Measurements from ENCODE around the gene FTMT.
"Not testable (repeated sequence)": the region's sequence is repeated elsewhere in the genome, so short reads cannot be mapped to it uniquely, and the experiment has no call there.

The FTMT gene

DNA sequence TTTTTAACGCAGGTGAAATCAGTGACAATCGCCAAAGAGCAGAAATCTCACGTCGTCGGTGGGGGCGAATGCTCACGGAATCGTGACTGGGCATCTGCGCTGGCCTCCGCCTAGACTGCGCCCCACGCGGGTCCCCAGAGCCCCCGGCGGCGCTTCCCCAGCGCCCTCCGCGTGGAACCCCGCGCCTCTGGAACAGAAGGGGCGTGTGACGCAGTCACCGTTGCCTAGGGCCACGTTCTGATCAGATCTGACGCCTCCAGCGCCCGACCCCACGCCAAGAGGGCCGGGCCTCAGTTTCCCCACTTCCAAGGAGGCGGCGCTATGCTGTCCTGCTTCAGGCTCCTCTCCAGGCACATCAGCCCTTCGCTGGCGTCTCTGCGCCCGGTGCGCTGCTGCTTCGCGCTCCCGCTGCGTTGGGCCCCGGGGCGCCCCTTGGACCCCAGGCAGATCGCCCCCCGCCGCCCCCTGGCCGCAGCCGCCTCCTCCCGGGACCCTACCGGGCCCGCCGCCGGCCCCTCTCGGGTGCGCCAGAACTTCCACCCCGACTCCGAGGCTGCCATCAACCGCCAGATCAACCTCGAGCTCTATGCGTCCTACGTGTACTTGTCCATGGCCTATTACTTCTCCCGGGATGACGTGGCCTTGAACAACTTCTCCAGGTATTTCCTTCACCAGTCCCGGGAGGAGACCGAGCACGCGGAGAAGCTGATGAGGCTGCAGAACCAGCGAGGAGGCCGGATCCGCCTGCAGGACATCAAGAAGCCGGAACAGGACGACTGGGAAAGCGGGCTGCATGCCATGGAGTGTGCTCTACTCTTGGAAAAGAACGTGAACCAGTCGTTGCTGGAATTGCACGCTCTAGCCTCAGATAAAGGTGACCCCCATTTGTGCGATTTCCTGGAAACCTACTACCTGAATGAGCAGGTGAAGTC lies at the start of gene FTMT:
TSS of gene FTMT (plus strand) at position 240 of the 932 bp plus-strand sequence. CDS start at position 322, 82 bp downstream.
- no peak for FAIRE-seq

DNA sequence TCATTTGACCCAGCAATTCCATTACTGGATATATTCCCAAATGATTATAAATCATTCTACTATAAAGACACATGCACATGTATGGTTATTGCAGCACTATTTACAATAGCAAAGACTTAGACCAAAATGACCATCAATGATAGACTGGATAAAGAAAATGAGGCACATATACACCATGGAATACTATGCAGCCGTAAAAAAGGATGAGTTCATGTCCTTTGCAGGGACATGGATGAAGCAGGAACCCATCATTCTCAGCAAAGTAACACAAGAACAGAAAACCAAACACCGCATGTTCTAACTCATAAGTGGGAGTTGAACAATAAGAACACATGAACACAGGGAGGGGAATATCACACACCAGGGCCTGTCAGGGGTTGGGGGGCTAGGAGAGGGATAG lies 46.4 kb upstream of the FTMT start:
- DNase-seq (ENCODE audit: low spot score); FAIRE-seq: not testable (repeated sequence)

More for the DNA sequence above, at the start of gene FTMT:
- no peak for DNase-seq (ENCODE audit: low spot score)

DNA sequence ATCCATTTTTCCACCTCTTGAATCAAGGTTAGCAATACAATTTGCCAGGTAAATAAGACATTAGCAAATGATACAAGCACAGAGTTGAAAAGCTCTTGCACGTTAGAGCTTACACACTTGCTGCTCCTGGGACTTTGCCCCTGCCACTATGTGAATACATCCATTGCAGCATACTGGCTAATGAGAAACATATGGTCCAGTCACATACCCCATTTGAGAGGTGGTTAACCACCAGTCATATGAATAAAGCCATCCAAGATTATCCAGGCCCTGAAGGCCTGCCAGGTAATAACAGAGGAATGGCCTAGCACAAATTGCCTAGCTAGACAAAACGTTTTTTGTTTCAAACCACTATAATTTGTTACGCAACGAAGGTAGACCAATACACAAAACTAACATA lies 45.8 kb upstream of the FTMT start:
- no peak for FAIRE-seq
- no peak for DNase-seq (ENCODE audit: low spot score)

DNA sequence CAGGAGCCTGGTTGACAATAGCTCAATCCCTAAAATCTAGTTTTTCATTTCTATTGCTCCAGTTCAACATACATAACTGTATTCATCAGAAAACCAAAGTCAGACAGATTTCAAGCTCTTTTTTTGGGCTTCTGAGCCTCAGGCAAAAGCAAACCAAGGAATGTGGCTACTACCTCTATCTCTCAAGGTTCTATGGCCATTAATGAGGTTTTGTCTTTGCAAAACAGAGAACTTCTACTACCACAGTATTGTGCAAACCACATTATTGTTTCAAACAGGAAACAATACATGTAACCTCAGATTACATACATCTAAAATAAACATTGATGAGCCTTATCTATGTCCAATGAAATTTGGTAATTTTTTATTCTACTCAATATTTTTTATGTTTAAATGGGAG lies 35.5 kb upstream of the FTMT start:
- FAIRE-seq (no peak), DNase-seq (ENCODE audit: low spot score) (no peak)

DNA sequence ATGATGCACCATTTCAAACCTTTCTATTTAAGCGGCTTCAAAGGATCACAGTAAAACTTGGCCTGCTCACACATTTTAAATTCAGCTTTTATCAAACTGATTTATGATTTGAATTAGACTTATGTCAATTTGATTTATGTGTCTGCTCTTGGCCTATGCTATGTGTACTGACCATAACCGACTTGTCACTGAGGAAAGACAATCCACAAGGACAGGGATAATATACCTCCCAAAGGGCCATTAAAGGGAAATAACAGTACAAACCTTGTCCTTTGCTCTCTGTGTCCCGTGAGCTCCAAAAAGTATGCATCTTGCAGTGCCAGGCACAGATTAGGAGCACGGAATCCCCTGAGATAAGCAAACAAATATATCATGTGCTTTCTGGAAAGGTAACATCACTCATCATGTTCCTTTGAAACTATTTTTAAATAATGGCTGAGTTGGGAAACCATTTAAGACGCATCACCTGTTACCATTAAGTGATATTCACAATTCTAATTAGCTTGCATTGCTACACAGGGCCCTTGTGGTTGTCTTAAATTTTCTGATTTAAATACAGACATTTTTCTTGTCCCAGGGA lies 31.9 kb upstream of the FTMT start:
- DNase-seq (ENCODE audit: low spot score): no peak
- FAIRE-seq: no peak

DNA sequence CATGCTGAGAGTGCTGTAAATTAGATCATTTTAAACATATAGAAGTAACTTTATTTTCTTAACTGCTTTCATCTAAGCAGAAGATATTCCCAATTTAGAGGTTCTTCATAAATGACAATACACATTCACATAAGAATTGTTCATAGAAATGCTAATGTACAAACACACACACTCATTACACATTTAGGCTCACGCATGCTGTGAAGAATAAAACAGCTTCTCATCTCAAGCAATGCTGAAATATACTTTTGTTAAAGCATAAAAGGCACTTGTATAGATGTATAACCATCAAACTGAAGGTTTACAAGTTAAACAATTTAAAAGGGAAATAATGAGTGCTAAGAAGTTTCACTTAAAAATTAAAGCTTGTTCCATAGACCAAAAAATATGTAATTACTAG lies 18.1 kb upstream of the FTMT start:
- DNase-seq (ENCODE audit: low spot score): no peak
- FAIRE-seq: no peak

DNA sequence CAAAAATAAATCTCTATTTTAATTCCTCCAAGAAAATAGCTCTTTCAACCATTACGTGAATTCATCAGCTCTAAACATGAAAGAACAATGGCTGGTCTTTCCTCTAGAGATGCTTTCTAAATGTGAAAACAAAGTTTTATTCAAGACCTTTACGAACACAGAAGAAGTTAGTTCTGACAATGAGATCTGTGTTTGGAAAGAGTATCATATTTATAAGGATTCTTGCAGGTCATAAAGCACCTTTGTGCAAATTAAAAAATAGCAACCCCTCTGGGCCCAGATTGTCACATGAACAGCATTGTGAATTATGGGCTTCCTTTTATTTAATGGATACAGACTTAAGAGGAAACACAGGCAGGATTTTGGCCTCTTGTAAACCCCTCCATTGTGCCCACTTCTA lies 17.7 kb upstream of the FTMT start:
- FAIRE-seq (no peak), DNase-seq (ENCODE audit: low spot score) (no peak)

DNA sequence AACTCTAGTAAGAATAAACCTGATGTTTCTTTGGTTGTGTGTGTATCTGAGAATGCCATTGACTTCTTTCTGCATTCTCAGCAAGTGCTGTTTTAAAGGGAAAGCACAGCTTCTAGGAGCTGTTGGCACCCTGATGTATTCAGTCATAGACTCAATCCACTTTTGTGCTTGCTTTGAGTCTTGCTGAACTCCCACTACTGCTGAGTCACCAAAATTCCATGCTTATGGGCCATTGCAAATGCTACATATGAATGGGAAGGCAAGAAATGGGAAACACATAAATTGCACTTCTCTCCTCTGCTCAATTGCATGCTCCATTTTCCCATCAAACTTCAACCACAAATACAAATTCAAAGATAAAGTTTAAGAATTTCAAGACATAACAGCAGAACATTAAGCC lies 9.8 kb upstream of the FTMT start:
- DNase-seq (ENCODE audit: low spot score) (no peak), FAIRE-seq (no peak)

DNA sequence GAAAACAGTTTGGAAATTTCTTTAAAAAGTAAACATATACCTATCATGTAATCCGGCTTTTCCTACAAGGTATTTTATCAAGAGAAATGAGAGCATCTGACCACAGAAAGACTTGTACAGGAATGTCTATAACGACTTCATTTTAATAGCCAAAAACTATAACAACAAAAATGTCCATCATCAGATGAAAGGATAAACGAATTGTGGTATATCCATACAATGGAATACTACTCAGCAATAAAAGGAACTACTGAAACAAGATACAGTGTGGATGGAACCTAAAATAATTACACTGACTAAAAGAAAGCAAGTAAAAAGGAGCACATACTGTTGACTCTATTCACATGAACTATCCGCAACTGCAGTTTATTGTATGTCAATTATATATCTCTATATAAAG lies 1.4 kb upstream of the FTMT start:
- DNase-seq (ENCODE audit: low spot score) (no peak), FAIRE-seq (no peak)

DNA sequence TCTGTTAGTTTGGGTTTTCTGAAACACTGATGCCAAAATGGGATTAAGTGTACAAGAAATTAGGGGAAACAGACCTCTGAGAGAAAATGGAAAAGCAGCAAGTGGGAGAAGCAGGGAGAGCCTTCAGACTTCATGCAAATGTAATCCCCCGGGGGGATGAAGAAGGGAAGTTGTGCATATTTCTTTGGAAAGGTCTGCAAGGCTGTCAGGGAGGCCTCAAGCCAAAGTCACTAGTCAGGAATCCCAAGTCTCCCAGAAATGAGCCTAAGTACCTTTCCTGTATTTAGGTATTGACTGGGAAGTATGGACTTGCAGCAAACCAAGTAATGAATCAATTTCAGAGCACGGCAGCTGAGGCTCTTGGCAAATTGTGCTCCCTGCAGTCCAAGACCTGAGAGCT lies 2.2 kb downstream of the FTMT start:
- FAIRE-seq: no peak

DNA sequence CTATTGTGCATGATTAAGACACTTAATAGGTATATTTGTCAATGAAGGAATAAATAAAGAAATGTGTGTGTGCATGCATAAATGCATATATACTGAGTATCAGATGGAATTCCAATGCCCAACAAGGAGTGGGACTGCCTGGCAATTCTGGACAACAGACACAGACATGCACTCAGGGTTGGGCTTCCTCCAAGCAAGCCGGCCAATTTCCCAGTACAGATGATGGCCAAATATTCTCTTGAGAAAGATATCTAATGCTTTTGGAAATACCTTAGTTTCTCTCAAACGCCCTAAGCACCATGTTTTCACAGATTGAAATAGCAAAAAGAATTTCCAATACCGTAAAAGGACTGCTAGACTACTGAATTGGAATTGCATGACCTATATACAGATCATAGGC lies 11.1 kb downstream of the FTMT start:
- DNase-seq (ENCODE audit: low spot score): no peak
- FAIRE-seq: no peak

More for the DNA sequence above, 2.2 kb downstream of the FTMT start:
- no peak for DNase-seq (ENCODE audit: low spot score)

DNA sequence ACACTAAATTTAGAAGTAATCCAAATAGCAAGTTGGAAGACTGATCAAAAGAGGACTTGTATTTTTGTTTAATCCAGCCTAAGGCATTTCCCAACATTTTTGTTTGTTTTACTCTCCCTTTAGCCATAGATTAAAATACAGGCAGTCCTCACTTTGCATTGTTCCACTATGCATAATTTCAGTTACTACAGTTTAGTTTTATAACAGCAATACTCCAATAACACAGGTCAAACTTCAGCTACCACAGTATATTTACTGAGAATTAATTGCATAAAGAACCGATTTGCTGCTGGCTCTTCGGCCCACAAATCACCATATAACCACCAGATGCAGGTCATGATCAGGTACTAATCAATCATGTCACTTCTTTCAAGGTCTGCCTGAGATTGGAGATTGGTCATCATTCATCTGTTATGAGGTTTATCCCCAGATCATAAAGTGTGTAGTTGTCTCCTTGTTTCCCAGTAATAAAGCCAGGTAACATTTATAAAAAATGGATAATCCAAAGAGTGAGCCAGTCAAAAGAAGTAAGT lies 12.1 kb downstream of the FTMT start:
- DNase-seq (ENCODE audit: low spot score) (no peak), FAIRE-seq (no peak)

DNA sequence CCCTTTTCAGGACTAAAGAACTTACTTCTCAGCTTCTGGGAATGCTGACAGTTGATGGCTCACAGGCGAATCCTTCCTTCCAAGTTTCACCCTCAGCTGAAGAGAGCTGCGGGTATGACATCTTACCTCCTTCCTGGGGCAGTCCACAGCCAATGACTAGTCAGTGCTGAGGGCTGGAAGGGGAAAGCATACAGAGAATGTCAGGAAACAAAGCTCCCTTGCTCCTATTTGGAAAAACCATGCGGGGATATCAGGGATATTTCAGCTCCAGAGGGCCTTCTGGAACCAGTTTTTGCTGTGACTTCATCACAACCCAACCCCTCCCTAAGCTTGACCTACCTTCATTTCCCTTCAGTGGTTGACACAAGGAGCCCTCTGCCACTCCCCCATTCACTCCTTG lies 15.7 kb downstream of the FTMT start:
- FAIRE-seq: no peak
- no peak for DNase-seq (ENCODE audit: low spot score)

DNA sequence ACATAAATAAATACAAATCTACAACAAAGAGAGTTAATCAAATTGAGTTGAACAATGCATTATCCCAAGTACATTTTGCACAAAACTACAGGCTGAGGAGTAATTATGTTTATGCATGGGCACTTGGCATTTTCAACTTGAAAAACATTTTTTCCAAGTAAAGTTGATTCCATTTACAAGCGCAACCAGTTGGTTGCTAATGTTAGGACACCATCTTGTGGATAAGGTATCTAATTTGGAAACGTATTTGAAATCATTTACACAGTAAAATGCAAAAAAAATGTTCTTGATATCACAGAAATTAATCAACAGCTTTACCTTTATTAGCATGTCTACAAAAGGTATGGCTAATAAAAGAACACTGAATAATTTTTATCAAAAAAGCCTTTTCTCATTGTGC lies 18.8 kb downstream of the FTMT start:
- no peak for FAIRE-seq
- no peak for DNase-seq (ENCODE audit: low spot score)

DNA sequence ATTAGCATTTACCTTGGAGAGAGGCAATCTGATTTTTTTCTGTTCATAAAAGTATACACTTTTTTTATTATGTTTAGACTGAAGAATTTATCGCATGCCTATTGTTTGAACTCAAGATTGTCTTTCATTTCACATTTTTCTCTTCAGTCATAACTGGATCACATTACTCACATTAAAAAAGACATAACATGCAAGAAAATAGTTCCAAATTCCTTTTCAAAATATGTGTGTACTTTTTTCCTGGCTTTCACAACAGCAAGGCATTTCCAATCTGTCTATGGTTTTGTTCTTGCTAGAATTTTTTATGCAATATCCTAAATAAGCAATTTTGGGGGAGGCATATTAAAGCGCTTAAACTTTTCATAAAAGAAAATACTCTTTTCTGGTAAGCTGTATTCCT lies 21.2 kb downstream of the FTMT start:
- FAIRE-seq (no peak), DNase-seq (ENCODE audit: low spot score) (no peak)

DNA sequence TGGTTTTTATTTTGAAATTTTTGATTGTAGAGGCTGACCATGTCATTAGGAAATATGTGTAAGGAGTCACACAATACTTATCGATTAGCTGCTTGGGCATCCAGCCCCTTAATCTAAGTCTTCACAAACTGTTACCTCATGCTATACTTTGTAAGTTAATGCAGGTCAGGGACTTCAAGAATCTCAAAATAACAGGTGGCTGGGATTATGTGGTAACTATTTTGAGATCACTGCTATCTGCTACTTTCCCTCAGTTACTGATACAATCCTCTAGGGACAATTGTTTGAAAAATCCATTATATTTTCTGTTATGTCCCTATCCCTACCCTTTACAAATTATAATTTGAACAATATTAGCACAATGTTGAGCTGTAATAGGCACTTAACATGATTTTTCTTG lies 21.7 kb downstream of the FTMT start:
- DNase-seq (ENCODE audit: low spot score): no peak
- FAIRE-seq: no peak

DNA sequence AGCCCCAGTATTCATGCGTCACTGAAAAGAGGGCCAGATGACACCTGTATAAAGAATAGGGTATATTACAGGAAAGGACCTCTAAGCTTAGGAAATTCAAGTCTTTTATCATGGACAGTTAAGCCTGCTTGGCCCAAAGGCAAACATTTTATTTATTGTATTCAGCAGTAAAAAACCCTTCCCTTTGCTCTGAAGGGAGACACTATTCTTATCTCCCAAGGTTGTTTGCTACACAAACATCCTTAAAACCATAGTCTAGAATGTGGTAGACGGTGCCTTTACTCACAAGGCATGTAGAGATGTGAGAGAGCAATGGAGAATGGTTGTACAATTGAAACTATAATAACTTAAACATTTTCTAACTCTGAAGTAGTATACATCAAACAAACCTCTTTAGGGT lies 33.9 kb downstream of the FTMT start:
- FAIRE-seq: no peak
- DNase-seq (ENCODE audit: low spot score): no peak

DNA sequence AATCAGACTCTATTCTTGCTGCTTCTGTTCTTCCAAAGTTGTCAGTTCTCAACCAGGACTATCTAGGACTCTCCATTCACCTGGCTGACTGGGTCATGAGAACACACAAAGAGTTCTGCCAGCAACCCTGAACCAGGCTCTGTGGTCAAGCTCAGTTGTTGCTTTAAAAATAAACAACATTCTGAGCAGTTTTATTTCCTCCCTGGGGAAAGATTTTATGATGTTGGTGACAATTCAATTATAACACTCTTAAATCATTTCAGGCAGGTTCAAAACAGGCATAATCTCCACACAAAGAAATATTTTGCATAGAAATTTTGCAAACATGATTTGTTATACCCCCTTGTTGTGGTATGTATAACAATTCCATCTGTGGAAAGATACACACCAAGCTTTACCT lies 36.0 kb downstream of the FTMT start:
- no peak for FAIRE-seq
- no peak for DNase-seq (ENCODE audit: low spot score)

DNA sequence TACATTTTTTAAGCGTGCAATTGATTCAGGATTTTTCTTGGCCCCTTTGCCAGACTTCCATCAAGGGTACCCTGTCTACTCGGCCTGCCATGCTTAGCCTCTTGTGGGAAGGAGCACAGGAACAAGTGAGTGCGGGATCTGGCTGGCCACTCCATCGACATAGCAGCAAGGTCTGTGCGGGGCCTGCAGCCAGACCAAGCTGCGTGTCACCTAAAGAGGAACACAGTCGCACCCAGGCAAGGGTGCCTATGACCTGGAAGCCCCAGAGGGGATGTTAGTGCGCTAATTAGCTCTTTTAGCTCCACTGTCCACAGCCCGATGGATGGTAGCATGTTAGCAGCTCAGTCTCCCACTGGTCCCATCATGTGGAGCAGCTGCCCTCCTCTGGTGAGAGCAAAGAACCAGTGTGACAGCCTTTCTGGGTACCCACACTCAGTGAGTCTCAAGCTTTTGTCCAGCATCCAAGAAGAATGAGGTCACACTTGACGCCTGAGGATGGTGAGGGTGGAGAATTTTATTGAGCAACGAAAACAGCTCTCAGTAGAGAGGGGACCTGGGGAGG lies 38.7 kb downstream of the FTMT start:
- FAIRE-seq: no peak
- DNase-seq (ENCODE audit: low spot score): no peak

DNA sequence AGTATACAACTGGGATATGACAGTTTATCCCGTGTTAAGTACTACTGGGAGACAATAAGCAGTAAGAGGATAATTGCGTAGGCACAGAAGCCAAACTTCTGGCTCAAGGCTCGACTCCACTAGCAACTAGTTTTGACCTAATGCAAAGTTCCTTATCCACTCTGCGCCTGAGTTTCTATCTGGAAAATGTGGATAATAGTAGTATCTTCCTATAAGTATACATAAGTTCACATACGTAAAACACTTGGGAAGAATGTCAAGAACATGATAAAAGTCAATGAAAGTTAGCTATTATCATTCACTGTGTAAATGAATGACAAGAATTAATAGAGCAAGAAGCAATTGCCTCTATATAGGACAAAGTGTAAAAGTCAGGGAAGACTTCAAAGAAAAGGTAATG lies 45.7 kb downstream of the FTMT start:
- FAIRE-seq (no peak), DNase-seq (ENCODE audit: low spot score) (no peak)

DNA sequence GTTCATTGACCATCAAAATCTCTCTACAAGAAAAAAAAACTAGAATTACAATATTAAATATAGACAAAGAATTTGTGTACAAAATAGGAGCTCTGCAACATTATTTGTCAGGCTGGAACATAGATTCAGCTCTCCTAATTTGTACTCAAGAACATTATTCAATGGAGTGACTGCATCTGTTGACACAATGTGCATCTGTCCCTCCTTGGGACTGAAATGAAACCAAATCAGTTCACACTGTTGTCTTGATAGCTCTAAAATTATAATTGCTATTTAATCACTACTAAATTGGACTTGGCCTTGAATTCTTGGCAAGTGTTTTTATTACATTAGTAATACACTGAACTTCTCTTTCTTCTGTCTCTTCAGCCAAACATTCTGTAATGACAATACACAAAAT lies 47.7 kb downstream of the FTMT start:
- FAIRE-seq: no peak
- DNase-seq (ENCODE audit: low spot score): no peak
